Activated T-helper 9 cell treated with anti-CD3 and anti-CD28 coated beads, Interleukin-2, amount 50 U/mL, for 16 hours (primary cell): ENCODE results near the gene NIPSNAP3A.
"Not testable (repeated sequence)": the region's sequence is repeated elsewhere in the genome, so short reads cannot be mapped to it uniquely, and the experiment has no call there.

ENCODE experiments used
- DNase-seq: peaks from one replicate; pipeline ENCODE4 v3.0.0-alpha.2; 2020; ENCODE audit warnings: low read depth

The NIPSNAP3A gene

DNA sequence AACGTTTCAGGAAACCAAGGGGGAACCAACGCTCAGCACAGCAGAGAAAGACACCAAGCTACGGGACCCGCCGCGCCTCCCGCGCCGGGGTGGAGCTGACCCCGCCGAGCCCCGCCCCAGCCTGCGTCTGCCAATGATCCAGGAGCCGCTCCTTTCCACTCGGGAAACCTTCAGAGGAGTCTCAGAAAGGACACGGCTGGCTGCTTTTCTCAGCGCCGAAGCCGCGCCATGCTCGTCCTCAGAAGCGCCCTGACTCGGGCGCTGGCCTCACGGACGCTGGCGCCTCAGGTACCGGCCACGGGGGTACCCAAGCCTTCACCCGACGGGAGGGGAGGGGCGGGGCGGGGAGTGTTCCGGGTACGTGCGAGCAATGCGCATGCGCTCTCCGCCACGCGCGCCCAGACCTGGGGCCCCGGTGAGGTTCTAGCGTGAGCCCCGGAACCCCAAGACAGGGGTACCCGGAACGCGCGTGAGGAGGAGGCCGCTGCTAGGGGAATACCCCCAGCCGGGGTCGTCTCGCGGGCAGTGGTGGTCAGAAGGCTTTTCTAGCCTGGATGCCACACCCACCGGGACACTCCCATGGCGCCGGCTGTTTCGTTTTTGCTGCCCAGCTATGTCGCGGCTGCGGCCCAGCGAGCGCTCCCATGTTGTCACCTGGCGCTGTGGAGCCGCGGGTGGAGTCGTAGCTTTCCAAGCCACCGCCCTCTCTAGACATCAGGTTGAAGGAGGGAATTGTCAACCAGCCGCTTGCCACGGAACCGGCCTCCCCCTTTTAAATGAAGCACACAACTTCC is at the start of gene NIPSNAP3A:
Gene NIPSNAP3A (plus strand): TSS at position 119 of the 794 bp plus-strand sequence. CDS start 110 bp downstream, at position 229.
- peak; percentile 78 for DNase-seq

DNA sequence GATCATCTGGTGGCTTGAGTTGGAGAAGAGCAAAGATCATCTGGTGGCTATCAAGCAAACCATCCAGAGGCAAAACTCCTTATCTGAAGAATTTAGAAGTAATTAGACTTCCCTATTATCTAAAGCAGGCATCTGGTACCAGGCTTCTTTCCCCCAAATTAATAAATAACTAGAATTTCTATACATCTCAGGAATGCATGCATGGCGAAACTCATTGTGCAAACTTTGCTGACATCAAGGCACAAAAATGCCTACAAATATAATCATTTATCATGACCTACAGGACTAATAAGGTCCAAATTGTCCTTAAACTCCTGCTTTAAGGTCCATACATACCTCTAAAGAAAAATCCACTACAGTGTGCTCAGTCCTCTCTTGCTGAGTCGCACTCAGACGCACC is 47.2 kb upstream of the NIPSNAP3A start:
- DNase-seq = no peak

DNA sequence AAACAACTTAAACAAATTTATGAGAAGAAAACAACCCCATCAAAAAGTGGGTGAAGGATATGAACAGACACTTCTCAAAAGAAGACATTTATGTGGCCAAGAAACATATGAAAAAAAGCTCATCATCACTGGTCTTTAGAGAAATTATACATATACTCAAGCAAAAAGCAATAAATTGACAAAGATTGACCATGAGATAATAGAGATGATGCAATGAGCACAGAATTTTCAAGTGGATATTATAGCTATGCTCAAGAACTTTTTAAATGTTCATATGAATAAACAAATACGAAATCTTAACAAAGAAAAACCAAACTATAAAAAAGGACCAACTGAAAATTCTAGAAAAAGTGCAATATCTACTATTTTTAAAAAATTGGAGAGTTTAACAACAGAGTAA is 38.7 kb upstream of the NIPSNAP3A start:
- DNase-seq = not testable (repeated sequence)

DNA sequence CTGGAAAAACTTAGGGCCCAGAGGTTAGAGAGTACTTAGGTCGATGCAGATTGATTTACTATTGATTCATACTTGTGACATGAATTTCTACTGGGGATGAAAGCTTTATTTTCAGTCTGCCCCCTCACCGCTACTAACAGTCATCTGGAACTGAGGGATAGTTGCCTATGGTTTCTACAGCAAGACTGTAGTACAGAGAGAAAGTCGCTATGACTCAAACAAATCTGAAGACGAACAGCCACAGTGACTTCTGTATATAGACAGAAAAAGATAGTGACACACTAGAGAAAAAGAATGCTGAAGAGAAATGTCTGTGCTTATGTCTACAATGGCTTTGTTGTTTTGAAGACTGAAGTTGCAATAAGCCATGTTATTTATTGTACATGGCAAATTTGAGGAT is 35.9 kb upstream of the NIPSNAP3A start:
- no peak for DNase-seq

DNA sequence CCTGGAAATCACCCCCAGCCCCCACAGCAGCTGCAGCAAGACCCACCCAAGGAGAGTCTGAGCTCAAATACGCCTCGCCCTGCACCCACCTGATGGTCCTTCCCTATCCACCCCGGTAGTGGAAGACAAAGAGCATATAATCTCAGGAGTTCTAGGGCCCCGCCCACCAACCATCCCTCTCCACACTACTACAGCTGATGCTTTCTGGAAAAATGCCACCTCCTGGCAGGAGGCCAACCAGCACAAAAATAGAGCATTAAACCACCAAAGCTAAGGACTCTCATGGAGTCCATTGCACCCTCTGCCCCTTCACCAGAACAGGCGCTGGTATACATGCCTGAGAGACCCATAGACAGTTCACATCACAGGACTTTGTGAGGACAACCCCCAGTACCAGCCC is 22.5 kb upstream of the NIPSNAP3A start:
- DNase-seq = no peak

DNA sequence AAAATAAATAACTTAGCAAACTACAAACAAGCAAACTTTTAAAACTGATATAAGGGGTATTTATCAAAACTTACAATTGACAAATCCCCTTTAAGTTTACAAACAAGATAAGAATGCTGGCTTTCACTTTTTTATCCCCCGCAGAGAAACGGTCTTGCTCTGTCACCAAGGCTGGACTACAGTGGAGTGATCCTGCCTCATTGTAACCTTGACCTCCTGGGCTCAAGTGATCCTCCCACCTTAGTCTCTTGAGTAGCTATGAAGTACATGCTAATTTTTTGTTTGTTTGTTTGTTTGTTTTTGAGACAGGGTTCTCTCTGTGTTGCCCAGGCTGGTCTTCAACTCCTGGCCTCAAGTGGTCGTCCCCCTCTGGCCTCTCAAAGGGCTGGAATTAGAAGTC is 9.0 kb upstream of the NIPSNAP3A start:
- DNase-seq = no peak

DNA sequence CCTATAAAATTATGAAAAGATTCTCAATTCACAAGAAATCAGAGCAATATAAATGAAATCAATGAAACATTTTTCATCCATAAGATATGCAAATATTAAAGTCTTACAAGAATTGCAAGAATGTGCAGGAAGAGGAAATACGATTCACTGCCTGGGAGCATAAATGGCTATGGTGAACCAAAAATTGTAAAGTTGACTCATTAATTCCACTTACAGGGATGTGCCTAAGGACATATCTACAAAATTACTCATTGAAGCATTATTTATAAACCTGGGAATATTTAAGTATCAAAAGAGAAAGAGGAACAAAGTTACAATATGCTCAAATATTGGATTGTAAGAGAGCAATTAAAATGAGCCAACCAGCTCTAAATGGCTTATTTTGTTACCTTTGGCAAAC is 6.9 kb upstream of the NIPSNAP3A start:
- DNase-seq = no peak

DNA sequence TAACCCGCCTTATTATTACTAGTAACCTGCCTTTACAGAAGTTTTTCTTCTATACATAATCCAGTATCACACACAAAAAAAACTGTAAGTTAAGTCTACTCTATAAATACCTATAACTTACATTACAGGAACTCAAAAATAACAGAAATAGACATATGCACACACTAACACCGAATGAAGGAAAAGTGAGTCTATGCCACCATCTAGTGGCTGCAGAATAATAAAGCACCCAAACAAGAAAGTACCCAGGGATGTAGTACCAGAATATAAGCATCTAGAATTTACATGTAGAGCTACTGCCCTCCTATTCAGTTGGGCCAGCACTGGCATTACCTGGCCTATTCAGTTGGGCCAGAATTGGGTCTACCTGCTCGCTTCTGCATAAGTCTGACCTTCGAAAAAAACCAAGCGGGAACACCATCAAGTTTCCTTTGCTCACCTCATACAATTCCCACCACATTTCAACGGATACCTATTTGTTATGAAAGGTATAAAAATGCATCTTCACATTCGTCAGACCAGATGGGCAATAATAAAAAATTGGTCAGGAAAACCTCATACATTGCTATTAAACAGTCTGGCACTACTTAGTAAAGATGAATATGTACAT is 4.0 kb upstream of the NIPSNAP3A start:
- no peak for DNase-seq

DNA sequence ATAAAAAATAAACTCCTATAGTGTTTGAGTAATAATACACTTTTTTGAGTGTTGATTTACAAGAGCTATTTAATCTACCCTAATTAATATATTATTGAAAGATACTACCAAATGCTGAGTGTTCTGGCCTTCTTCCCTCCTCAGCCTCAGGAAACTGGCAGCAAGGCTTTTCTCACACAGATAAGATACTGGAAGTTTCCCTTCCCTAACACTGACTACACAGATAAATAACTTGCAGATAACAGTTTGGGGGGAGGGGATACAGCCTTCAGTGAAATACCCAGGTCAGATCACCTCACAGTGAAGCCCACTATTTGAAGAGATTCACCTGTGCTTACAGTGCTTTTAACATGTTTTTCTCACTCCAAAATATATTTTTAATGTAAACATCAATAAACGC is 1.6 kb upstream of the NIPSNAP3A start:
- DNase-seq = no peak

DNA sequence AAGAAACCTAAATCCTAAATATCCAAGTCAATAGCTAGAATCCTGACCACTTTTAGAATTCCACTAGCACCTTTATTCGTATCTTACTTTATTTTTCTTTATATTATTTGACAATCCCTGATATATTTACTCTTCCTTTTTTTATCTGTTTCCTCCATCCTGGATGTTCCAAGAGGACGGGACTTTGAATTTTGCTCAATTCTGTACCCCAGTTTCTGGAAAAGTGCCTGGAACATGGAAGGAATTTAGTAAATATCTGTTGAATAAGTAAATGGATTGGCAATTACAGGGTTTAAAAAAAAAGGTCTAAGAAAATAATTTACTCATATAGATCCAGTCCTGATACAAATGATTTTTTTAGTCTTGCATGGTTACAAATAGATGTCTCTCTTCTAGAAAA is 1.2 kb upstream of the NIPSNAP3A start:
- no peak for DNase-seq

DNA sequence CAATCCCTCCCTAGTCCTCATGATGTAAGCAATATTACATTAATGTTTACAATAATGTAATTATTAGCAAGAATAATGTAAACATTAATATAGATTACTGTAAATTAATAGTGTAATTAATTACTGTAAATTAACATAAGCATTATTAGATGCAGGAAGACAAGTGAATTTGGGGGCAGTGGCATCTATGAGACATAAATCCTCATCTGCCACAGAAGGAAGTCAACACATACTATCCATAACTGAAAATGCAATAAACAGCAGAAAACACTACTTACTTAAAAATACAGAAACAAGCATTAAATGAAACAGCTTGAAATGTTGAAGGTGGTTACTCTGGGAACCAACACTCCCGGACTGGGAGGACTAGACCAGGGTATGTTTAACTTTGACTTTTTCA is 685 bp upstream of the NIPSNAP3A start:
- DNase-seq = no peak

DNA sequence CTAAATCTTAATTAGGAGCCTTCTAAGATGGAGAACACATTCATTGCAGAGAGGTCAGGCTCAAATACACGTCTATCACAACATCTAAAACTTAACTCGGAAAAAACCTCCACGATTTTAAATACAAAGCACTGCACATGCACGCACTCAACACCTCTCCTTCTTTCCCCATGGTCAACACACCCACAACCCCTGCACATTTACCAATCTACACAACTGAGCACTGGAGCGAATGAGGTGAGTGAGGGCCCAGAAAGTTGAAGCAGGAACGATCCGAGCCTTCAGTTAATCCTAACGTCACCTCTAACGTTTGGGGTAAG is 278 bp upstream of the NIPSNAP3A start:
- no peak for DNase-seq

DNA sequence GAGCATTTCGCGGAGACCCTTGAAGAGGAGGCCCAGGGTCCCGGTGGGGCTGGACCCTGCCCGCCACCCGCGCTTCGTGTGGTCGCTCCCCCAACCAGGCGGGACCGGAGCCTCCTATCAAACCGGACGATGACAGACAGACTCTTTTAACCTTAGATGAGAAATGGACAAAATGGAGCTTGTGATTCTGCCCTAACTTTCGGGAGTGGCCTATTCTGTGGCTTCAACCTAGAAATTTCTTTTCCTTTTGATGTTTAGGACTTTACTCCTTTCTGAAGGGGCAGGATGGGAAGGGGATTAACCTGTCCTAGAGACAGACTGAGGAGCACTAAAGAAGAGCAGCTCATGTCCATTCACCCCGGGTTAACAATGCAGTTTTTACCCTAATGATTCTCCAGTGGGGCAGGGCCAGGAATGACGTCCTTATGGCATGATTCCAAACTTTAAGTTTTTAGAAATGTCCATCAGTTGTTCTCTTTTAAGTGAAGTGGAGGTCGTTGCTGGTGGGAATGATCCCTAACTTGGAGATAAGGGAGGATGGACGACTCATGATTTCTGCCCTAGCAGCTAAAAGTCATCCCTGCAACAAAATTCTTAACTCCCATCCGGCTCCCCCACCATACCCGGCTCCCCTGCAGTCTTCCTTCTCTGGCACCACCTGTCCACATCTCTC is 1.0 kb downstream of the NIPSNAP3A start:
- DNase-seq = no peak

DNA sequence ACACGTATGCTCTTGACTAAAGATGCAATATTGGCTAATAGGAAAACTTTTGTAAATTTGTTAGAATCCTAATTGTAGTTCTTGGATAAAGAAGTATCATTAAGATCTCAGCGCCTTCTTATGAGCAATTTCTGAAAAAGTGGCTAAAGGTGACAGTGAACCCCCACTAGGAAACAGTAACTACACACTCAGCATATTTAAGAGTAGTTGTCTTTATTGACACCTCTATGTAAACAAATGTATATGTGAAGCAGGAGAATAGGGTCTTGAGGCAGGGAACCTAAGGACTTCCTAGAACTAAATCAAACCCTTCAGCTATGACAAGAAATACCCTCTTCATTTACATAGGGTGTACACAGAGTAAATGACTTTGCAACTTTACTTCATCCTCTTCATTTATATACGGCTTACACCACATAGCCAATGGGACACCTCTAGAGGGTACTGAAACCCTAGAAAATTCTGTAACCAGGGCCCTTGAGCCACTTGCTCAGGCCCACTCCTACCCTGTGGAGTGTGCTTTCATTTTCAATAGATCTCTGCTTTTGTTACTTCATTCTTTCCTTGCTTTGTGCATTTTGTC is 2.8 kb downstream of the NIPSNAP3A start:
- DNase-seq = no peak

DNA sequence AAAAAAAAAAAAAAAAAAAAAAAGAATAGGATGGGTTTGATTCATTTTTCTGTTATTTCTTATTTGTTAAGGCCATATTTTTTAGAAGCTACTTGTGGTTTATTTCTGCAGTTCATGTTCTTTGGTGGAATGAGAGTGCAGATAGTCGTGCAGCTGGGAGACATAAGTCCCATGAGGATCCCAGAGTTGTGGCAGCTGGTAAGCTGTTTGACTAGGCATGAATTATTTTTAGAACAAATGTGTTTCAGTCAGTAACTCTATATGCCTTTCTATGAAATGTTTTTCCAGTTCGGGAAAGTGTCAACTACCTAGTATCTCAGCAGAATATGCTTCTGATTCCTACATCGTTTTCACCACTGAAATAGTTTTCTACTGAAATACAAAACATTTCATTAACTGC is 11.5 kb downstream of the NIPSNAP3A start:
- DNase-seq = no peak

DNA sequence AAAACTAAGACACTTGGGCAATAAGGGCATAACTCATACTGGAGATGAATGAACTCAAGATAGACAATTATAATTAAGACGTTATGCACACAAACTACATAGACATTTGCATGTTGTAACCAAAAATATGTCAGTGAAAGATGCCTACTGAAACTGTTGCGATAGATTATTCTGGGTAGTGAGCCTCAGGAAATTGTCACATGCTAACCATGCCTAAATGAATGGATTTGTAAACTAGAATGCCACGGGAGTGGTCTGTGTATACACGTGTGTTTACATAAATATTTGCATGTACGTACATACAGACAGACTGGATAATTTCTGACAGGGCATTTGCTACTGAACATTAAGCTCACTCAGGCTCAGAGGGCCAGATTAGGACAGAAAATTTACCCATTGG is 17.7 kb downstream of the NIPSNAP3A start:
- DNase-seq = no peak

DNA sequence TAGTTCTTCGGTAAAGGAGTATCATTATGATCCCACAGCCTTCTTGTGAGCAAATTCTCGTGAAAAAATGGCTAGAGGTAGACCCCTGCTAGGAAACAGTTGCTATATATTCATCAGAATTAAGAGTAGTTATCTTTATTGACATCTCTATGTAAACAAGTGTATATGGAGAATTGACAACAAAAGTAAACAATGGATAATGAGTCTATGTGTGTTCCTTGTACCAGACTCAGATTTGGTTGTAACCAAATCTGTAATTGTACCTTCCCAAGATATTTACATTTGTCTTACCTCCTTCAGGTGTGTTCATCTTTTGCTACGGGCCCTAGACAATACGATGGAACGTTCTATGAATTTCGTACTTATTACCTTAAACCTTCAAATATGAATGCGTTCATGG is 18.5 kb downstream of the NIPSNAP3A start:
- DNase-seq = no peak

DNA sequence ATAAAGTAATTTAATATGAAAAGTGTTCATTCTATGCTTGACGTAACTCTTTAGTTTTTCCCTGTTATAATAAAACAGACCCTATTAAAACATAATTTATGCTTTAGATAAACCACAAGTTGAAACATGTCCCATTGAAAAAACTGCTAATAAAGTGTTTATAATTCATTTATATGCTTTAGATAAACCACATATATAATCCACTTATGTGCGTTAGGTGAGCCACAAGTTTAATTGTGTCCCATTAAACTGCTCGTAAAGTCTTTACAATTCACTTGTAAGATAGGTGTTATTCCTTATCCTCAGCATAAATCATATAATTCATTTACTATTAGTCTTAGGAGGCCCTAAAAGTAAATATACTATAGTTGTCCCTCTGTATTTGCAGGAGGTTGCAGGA is 20.0 kb downstream of the NIPSNAP3A start:
- no peak for DNase-seq

DNA sequence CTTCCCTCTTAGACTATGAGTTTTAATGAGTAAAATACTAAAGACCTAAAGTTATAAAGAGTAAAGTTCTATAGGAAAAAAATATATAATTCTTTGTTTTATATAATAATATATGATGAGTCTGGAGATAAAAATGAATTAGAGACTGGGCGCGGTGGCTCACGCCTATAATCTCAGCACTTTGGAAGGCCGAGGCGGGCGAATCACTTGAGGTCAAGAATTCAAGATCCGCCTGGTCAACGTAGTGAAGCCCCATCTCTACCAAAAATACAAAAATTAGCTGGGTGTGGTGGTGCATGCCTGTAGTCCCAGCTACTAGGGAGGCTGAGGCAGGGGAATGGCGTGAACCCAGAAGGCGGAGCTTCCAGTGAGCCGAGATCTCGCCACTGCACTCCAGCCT is 21.5 kb downstream of the NIPSNAP3A start:
- DNase-seq = not testable (repeated sequence)

DNA sequence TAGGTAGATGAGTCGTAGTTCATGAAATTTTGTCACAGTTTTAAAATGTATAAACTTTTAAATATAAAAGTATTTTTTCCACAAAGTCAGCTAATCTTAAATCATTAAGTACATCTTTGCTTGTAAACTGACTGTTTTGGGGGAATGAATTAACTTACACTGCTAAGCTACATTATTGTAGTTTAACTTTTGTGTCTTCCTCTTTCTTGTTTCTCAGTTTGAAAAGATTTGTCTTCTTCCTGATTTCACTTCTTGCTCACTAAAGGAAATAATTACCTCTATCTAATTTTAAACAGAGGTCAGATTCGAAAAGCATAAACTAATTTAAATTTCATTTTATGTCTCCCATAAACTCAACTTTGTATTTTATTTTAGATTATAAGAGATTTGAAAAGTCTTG is 22.2 kb downstream of the NIPSNAP3A start:
- DNase-seq = no peak

DNA sequence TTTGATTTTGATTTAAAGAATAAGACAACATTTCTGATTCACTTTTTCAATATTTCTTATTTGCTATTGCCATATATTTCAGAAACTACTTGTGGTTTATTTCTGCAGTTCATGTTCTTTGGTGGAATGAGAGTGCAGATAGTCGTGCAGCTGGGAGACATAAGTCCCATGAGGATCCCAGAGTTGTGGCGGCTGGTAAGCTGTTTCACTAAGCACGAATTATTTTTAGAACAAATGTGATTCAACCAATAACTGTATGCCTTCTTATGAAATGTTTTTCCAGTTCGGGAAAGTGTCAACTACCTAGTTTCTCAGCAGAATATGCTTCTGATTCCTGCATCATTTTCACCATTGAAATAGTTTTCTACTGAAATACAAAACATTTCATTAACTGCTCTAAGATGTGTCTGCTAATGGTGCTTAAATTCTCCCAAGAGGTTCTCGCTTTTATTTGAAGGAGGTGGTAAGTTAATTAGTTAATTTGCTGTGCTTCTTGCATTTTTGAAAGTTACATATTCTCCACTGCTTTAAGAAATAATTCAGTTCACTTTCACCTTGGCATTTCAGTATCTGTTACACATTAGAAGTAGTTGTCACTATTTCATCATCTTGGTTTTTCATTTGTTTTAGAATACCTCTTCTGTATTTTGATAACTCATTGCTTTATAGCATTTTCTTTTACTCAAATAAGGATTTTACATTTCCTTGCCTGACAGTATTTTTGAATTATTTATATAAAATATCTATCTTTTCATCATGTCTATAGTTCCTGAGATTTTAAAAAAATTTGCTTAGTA is 25.4 kb downstream of the NIPSNAP3A start:
- no peak for DNase-seq

DNA sequence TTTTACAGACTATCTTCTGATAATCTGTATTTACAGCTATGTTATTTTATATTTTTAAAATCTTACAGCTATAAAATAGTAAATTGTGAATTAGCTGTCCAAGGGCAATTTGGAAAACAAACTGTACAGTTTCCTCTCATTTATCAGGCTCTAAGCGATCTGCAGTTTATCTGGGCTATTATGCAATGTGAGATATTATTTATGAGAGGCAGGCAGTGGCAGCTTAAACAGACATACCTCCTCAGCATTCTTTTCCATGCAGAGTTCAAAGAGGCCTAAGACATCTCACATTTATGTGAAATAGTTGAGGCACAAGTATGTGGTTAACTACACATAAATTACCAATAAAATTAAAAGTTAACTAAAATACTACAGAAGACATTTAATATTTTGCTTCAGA is 26.6 kb downstream of the NIPSNAP3A start:
- no peak for DNase-seq
